Measurements from ENCODE around the gene HVCN1.

The HVCN1 gene

DNA sequence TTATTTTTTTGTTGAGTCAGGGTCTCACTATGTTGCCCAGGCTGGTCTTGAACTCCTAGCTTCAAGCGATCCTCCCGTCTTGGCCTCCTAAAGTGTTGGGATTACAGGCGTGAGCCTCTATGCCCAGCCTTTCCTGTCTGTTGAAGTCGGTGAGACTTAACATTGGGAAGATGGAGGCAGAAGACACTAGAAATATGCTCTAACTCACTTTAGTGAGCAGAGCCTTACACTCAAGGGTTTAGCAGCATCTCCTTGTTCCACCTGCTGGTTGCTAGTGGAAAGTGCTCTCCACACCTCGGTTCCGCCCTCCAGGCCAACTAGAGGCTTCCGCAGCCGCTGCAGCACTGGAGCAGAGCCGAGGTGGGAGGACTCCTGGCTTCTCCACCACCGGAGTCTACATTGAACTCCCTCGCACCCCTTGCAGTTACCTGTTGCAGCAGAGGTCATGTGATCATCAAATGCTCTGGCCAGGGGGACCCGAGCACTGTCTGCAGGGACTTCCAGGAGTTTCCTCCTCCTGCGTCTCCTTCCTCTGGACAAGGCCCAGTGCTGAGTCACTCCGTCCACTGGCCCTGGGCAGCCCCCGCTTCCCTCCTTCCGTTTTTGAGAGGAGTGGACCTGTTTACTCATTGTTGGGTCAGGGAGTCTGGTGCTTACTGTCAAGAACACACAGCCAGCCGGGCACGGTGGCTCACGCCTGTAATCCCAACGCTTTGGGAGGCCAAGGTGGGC lies 9.4 kb upstream of the HVCN1 start:
- peak; percentile 84 for FAIRE-seq

DNA sequence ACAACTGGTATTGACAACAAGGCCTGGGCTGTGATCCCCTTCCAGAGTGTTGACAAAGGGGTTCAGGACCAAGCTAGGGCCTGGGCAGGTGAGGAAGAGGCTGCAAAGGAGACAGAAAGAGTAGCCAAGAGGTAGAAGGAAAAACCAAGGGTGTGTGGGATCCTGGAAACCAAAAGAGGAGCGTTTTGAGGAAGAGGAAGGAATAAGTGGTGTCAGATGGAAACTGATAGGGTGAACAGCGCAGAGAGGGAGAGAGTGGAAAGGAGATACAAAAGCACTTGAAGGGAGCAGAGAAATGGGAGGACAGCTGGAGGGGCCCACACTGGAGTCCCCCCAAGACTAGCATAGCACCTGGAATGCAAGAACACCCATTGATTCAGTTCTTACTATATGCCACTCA lies 8.3 kb upstream of the HVCN1 start:
- no peak for FAIRE-seq

DNA sequence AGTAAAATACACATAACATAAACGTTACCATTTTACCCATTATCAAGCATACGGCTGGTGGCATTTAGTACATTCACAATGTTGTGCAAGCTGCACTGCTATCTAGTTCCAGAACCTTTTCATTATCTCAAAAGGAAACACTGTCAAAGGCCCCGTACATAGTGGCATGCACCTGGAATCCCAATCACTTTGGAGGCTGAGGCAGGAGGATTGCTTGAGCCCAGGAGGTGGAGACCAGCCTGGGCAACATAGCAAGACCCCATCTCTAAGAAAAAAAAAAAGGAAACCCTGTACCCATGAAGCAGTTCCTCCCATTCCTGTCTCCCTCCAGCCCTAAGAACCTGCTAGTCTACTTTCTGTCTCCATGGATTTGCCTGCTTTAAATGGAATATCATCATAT lies 7.4 kb upstream of the HVCN1 start:
- no peak for FAIRE-seq

DNA sequence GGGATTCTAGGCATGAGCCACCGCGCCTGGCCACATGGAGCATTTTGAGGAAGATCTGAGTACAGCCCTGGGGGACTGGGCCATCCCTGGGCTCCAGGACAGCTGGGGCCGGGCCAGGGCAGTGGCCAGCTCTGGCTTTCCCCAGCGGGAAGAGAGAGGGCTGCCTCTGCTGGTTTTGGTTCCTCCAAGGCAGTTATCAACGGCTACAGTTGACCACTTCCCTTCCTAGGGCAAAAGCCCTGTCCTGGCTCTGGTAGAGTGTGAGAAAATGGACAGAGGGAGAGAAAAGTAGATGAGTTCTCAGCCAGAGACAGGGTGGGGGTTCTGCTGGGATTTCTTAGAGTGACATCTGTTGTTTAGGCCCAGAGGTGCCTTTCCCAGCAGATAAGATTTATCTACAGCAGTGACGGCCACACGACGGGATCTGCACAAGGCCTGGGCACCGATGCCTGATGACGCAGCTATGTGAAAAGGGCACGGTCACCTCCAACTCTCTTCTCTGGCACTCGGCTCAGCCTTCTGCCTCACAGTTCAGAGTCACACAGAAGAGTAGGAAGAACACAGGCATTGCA lies 5.5 kb upstream of the HVCN1 start:
- no peak for FAIRE-seq

DNA sequence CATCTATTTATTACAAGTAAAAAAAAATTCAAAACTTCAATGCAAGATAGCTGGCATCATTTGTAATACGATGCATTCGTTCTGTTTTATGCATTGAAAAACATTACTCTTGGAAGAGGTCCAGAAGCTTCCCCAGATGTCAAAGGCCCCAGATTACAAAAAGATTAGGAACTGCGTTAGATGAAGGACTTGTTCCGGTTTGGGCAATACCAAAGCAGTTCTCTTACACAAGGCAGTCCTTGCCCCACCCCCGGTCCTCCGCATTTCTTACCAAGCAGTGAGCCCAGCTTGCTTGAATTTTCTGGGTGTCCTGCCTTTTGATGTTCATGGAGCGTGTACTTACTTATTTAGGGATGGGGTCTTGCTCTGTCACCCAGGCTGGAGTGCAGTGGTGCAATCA lies 4.8 kb upstream of the HVCN1 start:
- FAIRE-seq: no peak

DNA sequence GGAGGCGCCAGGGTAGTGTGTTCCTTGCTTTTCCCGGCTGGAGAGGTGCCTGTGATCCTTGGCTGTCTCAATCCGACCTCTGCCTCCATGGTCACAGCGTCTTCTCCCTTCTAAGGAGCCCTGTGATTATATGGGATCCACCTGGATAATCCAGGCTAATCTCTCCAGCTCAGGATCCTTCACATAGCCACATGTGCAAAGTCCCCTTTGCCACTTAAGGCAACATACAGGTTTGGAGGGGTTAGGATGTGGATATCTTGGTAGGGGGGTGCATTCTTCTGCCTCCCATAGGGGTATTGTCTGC lies 1.2 kb upstream of the HVCN1 start:
- FAIRE-seq: no peak

DNA sequence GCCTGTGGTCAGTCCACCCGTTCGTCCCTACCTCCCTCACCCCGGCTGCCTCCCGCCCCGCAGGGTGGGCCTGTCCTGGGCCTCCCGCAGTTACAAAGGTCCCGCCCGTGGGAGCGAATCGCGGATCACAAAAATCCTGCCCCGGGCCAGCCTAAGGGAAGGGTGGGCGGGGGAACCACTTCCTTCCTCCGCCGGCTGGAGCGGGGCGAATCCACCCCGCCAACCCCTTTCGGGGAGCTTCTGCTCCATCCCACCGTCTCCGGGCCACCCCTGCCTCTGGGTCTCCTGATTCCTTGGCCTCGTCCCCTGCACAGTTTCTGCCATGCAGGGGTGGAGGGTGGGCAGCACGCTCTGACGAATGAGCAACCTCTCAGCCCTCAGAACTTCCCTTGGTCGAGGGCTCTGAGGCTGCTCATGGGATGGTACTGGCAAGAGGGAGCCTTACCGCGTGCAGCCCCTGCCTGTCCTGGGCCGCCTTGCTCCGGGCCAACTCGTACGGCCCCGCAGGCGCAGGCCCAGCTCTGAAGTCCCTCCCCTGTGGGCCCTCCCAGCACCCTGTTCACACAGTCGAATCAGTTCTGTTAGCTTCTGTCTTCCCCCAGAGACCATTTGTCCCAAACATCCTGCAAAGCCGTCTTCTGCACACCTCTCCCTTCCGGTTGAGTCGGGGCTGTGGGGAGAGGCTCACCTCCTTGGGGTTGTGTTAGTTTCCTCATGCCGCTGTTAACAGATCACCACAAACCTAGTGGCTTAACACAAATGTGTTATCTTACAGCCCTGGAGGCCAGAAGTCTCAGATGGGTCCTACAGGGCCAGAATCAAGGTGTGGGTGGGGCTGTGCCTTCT lies 589 bp upstream of the HVCN1 start:
- no peak for FAIRE-seq

DNA sequence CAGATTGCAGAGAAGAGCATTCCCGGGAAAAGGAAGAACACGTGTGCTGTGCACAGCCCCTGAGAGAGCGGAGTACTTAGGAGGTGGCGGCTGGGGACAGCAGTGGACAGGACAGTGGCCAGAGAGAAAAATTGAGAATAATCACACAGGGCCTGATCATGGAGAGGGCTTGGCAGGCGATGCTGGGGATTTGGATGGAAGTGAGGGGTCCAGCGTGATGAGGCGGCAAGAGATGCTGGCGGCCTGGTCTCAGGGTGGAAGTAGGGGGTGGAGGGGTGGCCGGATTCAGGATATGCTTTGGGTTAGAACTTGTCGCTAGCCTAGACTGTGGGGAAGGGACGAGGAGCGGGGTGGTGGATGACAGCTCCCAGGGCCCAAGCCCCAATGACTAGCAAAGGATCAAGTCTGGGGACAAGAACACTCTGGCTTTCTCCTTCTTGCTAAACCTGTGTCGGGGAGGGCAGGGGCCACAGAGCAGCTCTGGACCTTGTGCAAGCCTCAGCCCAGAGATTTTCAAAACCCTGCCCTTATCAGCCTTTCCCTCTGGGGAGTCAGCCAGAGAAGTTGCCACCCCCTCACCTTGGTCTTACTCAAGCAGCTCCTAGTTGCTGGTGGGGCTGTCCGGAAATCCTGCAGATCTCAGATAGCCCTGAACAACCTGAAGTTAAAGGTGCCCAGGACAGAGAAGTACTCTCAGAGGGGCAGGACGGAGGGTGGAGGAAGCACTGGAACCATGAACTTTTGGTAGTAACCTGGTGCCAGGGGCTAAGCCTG lies 1.3 kb downstream of the HVCN1 start:
- FAIRE-seq: no peak

DNA sequence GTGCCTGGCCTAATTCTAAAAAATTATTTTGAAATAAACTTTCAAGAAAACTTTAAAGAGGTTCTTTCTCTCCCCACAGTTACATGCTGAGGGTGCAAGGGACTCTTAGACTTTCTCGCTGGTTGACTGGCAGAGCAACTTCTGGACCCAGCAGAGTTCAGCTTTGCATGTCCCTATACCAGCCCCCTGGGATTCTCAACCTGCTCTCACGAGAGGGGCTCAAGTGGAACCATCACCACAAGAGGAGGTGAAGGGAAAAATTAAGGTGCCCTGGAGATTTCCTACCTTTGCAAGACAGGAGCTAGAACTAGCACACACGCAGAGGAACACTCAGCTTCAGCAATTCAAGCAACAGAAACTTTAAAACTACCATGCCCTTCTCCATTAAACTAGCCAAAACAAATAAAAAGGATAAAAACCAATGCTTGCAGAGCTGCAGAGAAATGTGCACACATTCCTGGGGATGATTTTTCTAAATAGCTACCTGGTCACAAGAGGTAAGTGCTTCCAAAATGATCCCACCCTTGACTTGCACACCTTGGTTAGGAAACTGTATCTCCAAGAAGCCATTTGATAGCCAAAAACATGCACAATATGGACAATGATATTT lies 2.5 kb downstream of the HVCN1 start:
- FAIRE-seq: no peak

DNA sequence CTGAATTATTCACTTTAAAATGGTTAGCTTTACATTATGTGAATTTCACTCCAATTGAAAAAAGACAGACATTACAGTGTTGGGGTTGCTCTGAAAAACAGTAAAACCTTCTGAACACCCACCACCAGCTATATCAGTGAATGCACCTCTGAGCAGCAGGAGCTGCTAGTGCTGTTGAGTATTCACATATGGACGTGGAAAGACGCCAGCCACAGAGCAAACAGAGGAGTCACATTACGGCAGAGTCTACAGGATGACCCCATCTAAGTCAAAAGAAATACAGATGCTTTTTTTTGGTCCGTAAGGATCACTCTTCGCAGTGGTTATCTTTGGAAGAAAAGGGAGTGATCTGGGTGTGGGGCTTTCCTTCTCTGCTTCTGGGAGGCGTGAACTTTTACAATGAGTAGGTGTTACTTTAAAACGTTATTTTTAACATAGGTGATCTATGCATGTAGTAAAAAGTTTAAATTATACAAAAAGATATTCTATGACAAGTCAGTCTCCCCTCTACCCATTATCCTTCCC lies 4.5 kb downstream of the HVCN1 start:
- no peak for FAIRE-seq

DNA sequence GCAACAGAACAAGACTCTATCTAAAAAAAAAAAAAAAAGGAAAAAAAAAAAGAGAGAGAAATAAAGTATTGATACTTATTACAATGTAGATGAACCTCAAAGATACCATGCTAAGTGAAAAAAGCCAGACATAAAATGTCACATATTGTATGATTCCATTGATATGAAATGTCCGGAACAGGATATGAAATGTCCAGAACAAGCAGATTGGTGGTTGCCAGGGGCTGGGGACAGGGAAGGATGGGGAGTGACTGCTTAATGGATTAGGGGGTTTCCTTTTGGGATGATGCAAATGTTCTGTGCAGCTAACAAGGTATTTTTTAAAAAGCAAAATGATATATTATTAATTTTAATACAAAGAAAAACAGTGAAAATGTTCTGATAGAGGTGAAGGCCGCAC lies 5.0 kb downstream of the HVCN1 start:
- no peak for FAIRE-seq

DNA sequence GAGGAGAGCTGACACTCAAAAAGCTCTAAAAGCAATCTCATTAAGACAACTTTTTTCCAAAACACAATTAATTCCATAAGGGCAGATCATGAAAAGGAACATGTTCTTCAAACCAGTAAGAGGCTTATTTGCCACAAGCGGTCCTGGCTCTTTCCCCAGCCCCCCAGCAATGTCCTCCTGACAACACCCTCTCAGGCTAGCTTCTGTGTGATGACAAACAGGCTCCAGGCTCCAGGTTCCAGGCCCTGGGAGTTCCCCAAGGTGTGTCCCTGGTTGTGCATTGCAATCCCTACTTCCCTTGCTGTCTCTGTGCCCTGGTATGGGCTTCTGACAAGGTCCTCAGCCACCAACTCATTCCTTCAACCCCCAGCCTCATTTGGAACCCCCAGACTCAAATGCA lies 8.9 kb downstream of the HVCN1 start:
- no peak for FAIRE-seq

DNA sequence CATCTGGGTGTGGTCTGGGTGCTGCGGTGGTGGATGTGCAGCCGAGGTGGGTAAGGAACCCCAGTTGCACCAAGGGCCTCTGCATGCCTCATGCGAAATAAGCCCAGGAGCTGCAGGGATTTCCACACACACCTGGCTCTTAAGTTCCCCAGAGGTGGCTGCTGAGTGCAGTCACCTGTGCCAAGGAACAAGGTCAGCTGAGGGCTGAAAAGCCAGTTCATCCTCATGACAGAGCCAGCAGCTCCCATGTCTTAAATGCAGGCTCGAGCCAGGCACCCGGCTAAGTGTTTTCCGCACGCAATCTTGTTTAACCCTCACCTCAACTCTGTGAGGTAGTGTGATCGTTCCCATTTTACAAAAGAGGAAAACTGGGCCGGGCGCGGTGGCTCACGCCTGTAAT lies 9.7 kb downstream of the HVCN1 start:
- FAIRE-seq: no peak

DNA sequence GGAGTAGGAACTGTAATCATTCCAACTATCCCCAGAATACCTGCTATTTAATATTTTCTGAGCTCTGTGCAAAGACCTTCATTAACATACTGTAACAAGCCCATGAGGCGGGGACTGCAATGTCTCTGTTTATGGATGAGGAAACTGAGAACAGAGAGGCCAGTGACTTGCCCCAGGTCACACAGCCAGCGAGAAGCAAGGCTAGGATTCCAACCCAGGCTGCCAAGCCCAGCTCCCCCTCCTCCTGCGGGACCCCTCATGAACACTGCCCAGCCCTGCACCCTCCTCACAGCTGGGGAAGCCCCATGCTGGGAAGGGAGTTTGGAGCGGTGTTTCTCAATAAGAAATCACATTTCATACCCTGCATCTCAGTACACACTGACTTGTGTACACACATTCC lies 10.9 kb downstream of the HVCN1 start:
- no peak for FAIRE-seq

DNA sequence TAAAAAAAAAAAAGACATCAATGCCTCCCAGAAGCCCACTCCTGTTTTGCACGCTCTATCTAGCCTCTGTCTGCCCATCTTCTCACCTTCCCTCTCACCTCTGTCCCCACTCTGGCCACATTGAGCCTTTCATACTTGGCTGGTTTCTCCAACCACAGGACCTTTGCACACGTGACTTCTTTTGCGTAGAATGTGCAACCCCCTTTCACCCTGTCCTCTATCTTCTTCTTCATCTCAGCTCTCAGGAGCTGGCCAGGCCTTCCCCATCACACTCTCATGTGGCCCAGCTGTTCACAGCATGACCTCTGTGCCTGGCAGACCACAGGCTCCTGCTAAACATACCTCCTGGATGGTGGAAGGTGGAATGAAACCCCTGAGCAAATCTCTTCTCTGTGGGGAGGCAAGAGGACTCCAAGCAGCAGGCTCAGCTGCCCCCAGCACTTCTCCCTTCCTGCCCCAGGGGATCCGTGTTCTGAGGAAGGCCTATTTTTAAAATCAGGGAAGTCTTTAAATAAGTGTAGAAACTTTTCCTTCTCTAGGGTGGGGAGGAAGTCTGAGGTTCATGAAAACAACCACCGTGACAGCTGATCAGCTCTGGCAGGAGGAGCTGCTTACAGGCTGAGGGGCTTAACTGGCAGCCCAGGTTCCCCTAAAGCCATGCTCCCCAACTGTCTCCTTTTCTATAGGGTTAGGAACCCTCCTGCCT lies 11.6 kb downstream of the HVCN1 start:
- FAIRE-seq: no peak

DNA sequence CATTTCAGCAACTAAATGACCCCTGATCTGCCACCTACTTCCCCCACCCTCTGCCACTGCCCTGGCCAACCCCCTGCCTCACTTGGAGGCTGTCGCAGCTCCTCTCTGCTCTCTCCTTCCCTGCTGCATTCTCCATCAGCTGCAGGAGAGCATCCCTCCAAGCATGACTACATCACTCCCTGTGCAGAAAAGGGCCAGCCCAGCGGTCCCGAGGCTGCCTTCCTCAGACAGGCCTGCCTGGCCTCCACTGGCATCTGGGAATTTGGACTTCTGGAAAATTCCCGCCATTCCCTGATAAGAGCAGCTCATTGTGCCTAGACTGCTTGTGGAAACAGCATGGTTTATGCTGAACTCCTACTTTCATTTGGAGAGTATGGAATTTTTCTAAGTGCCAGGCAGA lies 12.7 kb downstream of the HVCN1 start:
- no peak for FAIRE-seq

DNA sequence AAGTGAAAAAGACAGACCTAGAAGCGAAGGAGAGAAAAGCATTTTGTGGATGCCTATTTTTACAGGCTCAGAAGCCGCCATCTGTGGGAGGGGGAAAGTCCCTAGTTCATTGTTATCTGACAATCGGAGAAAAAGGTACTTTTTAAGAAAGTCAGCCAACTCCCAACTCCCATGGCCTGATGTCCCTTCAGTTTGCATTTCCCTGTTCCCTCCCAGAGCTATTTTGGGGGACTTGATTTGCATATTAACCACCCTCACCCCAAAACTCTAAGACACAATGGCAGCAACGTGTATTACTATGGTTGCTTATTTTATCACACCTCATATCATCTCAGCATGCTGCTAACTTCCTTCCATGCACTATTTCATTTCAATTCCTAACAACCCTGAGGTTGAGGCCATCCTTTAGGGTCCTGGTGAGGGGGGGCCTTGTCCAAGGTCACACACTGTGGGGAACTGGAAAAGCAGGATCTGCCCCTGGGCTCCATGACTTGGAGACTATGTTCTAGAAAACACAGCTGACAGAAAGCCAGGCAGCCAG lies 18.7 kb downstream of the HVCN1 start:
- FAIRE-seq: no peak

DNA sequence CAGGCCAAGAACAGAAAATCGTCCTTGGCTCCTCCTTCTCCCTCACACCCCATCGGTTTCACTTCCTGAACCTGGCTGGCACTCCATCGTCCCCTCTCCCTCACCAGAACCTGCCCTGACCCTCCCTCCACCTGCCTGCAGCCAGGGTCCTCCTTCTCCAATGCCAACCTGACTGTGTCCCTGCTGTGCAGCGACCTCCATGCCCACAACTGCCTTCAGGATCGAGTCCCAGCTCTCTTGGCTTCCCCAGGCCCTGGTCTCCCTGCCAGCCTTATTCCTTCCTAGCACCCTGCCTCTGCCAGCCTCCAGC lies 19.8 kb downstream of the HVCN1 start:
- FAIRE-seq: no peak

DNA sequence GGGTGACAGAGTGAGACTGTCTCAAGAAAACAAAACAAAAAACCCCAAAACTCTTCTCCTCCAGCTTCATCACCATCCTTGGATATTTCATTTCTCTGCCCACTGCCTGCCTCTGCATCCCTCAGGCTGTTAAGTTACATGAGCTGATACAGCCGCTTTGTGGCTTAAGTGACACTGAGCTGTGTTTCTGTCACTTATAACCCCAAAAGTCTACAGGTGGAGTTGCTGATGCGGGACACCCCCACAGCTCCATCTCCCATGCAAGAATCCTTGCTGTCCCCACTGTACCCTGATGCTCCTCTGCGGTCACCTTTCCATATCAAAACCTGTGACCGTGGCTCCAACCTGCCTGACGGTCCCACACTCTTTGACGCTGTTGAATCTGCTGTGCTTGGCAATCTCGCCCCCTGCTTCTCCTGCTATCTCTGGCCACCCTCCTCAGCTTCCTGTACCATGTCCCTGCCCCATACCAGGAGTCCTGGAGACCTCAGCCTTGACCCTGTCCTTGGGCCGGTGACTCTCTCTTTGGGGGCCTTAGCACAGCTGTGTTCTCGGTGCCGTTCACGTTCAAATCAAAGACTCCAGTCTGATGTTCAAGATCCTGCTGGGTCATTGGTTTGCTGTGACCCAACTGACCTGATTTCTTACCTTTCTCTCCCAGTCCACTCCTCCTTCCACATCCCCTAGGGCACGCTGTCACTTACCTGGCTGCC lies 20.3 kb downstream of the HVCN1 start:
- FAIRE-seq: no peak

DNA sequence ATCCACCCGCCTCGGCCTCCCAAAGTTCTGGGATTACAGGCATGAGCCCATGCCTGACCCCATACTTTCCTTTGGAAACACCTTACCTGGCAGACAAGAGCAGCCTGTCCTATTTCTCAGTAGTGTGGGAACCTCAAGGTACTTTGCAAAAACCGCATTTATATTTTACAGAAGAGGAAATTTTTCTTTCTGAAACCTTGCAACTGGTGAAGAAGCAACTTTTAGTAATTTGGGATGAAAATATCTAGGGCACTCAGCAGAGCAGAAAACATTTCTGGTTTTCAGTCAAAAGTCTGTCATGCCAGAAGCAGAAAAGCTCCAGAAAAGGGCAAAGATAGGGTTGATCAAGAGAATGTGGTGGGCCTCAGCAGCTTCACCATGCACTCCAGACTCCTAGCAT lies 21.2 kb downstream of the HVCN1 start:
- no peak for FAIRE-seq

DNA sequence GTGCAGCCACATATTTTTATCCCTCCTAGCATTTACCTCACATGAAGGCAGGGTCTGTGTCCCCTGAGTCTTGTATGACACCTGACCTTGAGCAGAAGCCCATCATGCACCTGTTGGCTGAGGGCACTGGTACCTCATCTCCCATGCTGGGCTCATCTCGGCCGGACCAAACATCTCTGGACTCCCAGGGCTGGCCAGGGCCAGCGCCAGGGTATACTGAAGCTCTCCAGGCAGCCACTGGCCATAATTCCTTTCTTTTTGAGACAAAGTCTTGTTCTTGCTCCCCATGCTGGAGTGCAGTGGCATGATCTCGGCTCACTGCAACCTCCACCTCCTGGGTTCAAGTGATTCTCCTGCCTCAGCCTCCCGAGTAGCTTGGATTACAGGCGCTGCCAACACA lies 22.0 kb downstream of the HVCN1 start:
- no peak for FAIRE-seq

All from G401.6 (cell line).